ENCODE measurements around the gene CCL8.

DNA sequence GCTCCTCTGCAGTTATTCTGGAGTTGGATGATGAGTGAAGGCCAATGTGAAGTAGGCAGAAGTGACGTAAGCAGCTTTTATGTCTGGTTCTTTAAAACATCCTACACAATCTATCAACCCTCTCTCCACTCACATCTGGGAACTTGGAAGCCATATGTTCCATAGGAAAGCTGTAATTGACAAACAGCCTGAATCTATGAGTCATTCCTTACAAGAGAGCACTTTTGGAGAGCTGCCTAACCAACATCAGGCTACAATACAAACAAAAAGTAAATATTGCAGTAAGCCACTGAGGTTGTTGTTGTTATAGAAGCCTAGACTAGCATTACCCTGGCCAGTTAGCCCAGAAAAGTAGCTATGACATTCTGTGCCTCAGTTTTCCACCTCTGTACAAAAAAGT, 43.4 kb upstream of the CCL8 start:
- TF ChIP-seq POLR2A (IDR thresholded peaks at IDR 0.05; ENCODE audit: low read length): no peak
- TF ChIP-seq GATA1 (IDR thresholded peaks at IDR 0.05; ENCODE audit: low read depth, low read length): no peak
